NK-92 treated with Interleukin-12 subunit alpha and Interleukin-12 subunit beta, amount 100 ng/mL, for 24 hours (cell line): ENCODE results near the gene INSM1.

Source experiments
- DNase-seq: peaks from one replicate; lab custom pipeline; 2025; lab: John Stamatoyannopoulos, UW

Gene INSM1

GRCh38 chr20:20362774-20363433 is 5.0 kb upstream of the INSM1 start:
- no peak for DNase-seq

- no peak for DNase-seq
These were observed 4.5 kb upstream of the INSM1 start for GRCh38 chr20:20363434-20363798.

GRCh38 chr20:20363799-20364592 is 3.9 kb upstream of the INSM1 start:
- DNase-seq = no peak

- DNase-seq = no peak
These were observed 3.1 kb upstream of the INSM1 start for GRCh38 chr20:20364593-20365479.

- DNase-seq = no peak
These were observed 2.3 kb upstream of the INSM1 start for GRCh38 chr20:20365480-20366161.

GRCh38 chr20:20366551-20366875 is 1.4 kb upstream of the INSM1 start:
- DNase-seq = no peak

- no peak for DNase-seq
These were observed 879 bp upstream of the INSM1 start for GRCh38 chr20:20366876-20367574.

- DNase-seq = no peak
These were observed 730 bp downstream of the INSM1 start for GRCh38 chr20:20368418-20369249.

GRCh38 chr20:20369250-20370093 is 1.6 kb downstream of the INSM1 start:
- no peak for DNase-seq

GRCh38 chr20:20370094-20370575 is 2.2 kb downstream of the INSM1 start:
- no peak for DNase-seq

GRCh38 chr20:20371083-20371482 is 3.2 kb downstream of the INSM1 start:
- no peak for DNase-seq

GRCh38 chr20:20371681-20372080 is 3.8 kb downstream of the INSM1 start:
- no peak for DNase-seq

- no peak for DNase-seq
These were observed 5.2 kb downstream of the INSM1 start for GRCh38 chr20:20373091-20373571.

GRCh38 chr20:20375862-20376261 is 8.0 kb downstream of the INSM1 start:
- DNase-seq = no peak

GRCh38 chr20:20386192-20386591 is 18.3 kb downstream of the INSM1 start:
- DNase-seq = no peak

GRCh38 chr20:20390393-20390792 is 22.5 kb downstream of the INSM1 start:
- no peak for DNase-seq

- no peak for DNase-seq
These were observed 23.2 kb downstream of the INSM1 start for GRCh38 chr20:20391115-20391514.

- DNase-seq = no peak
These were observed 23.9 kb downstream of the INSM1 start for GRCh38 chr20:20391766-20392165.
